ENCODE data around the gene APLP2. TPM values are rescaled to one million over a fixed set of nuclear protein-coding genes. Genes with fewer than 3 reads are reported as not detected.
A peak's percentile ranks its signal among the peaks of the same experiment; 100 is the strongest.

The APLP2 gene
- polyA plus RNA-seq, 4 donors = 444 to 534 (median 458) TPM

- DNase-seq (ENCODE audit: low read depth in 4 of 4, low spot score in 2 of 4) = no peak
These were observed 42.6 kb downstream of the APLP2 start for GRCh38 chr11:130112071-130112830.

GRCh38 chr11:130114281-130114680, 44.6 kb downstream of the APLP2 start:
- no peak for DNase-seq (ENCODE audit: low read depth in 4 of 4, low spot score in 2 of 4)

- no peak for DNase-seq (ENCODE audit: low read depth in 4 of 4, low spot score in 2 of 4)
These were observed 45.0 kb downstream of the APLP2 start for GRCh38 chr11:130114726-130115125.

GRCh38 chr11:130115218-130115617, 45.5 kb downstream of the APLP2 start:
- no peak for DNase-seq (ENCODE audit: low read depth in 4 of 4, low spot score in 2 of 4)

- DNase-seq (ENCODE audit: low read depth in 4 of 4, low spot score in 2 of 4) = no peak
These were observed 48.5 kb downstream of the APLP2 start for GRCh38 chr11:130118165-130118564.

- DNase-seq (ENCODE audit: low read depth in 4 of 4, low spot score in 2 of 4) = no peak
These were observed 49.1 kb downstream of the APLP2 start for GRCh38 chr11:130118636-130119387.

GRCh38 chr11:130120045-130120444, 50.4 kb downstream of the APLP2 start:
- no peak for DNase-seq (ENCODE audit: low read depth in 4 of 4, low spot score in 2 of 4)

- DNase-seq (ENCODE audit: low read depth in 4 of 4, low spot score in 2 of 4) = no peak
These were observed 51.8 kb downstream of the APLP2 start for GRCh38 chr11:130121445-130121978.

GRCh38 chr11:130122141-130122575, 52.5 kb downstream of the APLP2 start:
- no peak for DNase-seq (ENCODE audit: low read depth in 4 of 4, low spot score in 2 of 4)

GRCh38 chr11:130123414-130124040, 53.8 kb downstream of the APLP2 start:
- DNase-seq (ENCODE audit: low read depth in 4 of 4, low spot score in 2 of 4) = no peak

GRCh38 chr11:130124096-130124495, 54.4 kb downstream of the APLP2 start:
- DNase-seq (ENCODE audit: low read depth in 4 of 4, low spot score in 2 of 4) = no peak

GRCh38 chr11:130125638-130126037, 55.9 kb downstream of the APLP2 start:
- DNase-seq (ENCODE audit: low read depth in 4 of 4, low spot score in 2 of 4) = no peak

- no peak for DNase-seq (ENCODE audit: low read depth in 4 of 4, low spot score in 2 of 4)
These were observed 56.8 kb downstream of the APLP2 start for GRCh38 chr11:130126516-130126915.

- DNase-seq (ENCODE audit: low read depth in 4 of 4, low spot score in 2 of 4) = no peak
These were observed 57.8 kb downstream of the APLP2 start for GRCh38 chr11:130127509-130127908.

GRCh38 chr11:130128626-130129025, 58.9 kb downstream of the APLP2 start:
- DNase-seq (ENCODE audit: low read depth in 4 of 4, low spot score in 2 of 4) = no peak

- DNase-seq (ENCODE audit: low read depth in 4 of 4, low spot score in 2 of 4) = no peak
These were observed 60.2 kb downstream of the APLP2 start for GRCh38 chr11:130129922-130130321.

GRCh38 chr11:130131961-130132850, 62.5 kb downstream of the APLP2 start:
- DNase-seq (ENCODE audit: low read depth in 4 of 4, low spot score in 2 of 4) = peak in 1 of 4 donors; percentile 65

- DNase-seq (ENCODE audit: low read depth in 4 of 4, low spot score in 2 of 4) = no peak
These were observed 64.0 kb downstream of the APLP2 start for GRCh38 chr11:130133716-130134115.

- DNase-seq (ENCODE audit: low read depth in 4 of 4, low spot score in 2 of 4) = no peak
These were observed 66.4 kb downstream of the APLP2 start for GRCh38 chr11:130136107-130136506.

- no peak for DNase-seq (ENCODE audit: low read depth in 4 of 4, low spot score in 2 of 4)
These were observed 68.3 kb downstream of the APLP2 start for GRCh38 chr11:130137999-130138398.
